GM12875 (cell line): Measurements from ENCODE around the gene CDYL2.

Experiments
- H3K4me3 ChIP-seq: one replicate; pipeline ENCODE4 v1.5.1; 2011; ENCODE audit warnings: low read depth, low read length, control low read depth
- CTCF ChIP-seq: IDR thresholded peaks from 2 replicates; pipeline ENCODE4 v1.5.1; 2011; ENCODE audit warnings: low read depth, mild to moderate bottlenecking, control low read depth, inconsistent platforms, low read length, moderate library complexity, borderline replicate concordance; ENCODE audit not compliant: insufficient read depth

CDYL2 gene

GRCh38 chr16:80670170-80670865 lies 134.1 kb downstream of the CDYL2 start:
- no peak overlapping the region for H3K4me3 ChIP-seq
- TF ChIP-seq CTCF = no peak

GRCh38 chr16:80669673-80670072 lies 134.7 kb downstream of the CDYL2 start:
- no peak for TF ChIP-seq CTCF
- H3K4me3 ChIP-seq = no peak overlapping the region

GRCh38 chr16:80667925-80668324 lies 136.5 kb downstream of the CDYL2 start:
- H3K4me3 ChIP-seq = no peak overlapping the region
- no peak for TF ChIP-seq CTCF

GRCh38 chr16:80667251-80667560 lies 137.2 kb downstream of the CDYL2 start:
- no peak overlapping the region for H3K4me3 ChIP-seq
- TF ChIP-seq CTCF = no peak

GRCh38 chr16:80666378-80667250 lies 137.8 kb downstream of the CDYL2 start:
- no peak for TF ChIP-seq CTCF
- H3K4me3 ChIP-seq = no peak overlapping the region

- H3K4me3 ChIP-seq = no peak overlapping the region
- no peak for TF ChIP-seq CTCF
Measured at GRCh38 chr16:80665356-80665755, 139.0 kb downstream of the CDYL2 start.

GRCh38 chr16:80664786-80665185 lies 139.6 kb downstream of the CDYL2 start:
- no peak for TF ChIP-seq CTCF
- no peak overlapping the region for H3K4me3 ChIP-seq
